ENCODE data around the gene PRR36.

Gene PRR36

DNA sequence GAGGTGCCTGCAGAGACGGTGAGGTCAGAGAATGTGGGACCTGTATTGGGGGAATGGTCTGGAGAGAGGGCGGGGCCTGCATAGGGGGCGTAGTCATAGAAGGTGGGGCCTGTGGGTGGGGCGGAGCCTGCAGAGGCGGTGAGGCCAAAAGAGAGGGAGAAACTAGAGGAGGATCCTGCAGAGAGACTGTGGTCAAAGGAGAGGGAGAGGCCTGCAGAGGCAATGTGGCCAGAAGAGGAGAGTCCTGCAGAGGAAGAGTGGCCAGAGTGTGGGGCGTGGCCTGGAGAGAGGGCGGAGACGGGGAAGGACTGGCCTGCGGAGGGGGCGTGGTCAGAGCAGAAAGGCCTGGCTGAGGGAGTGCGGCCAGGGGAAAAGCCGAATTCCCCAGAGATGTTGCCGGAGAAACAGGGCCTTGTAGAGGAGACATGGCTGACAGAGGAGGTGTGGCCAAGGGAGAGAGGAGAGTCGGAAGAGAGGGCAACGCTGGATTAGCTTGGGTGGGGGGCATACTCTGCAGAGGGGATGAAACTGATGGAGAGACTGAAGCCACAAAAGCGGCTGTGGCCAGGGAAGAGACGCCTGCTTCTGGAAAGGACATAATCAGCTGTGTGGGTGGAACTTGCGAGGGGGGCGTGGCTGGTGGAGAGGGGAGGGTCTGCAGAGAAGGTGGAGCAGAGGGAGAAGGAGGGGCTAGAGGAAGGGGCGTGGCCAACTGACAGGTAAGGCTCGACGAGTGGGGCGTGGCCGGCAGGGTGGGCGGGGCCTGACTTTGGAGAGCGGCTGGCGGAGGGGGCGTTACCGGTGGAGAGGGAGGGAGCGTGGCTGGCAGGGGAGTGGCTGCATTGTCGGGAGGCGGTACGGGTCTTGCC, 2.5 kb downstream of the PRR36 start:
- DNase-seq (ENCODE audit: low read depth): peak; percentile 90
- no peak for TF ChIP-seq CTCF (conservative IDR thresholded peaks at IDR 0.05; ENCODE audit: control insufficient read depth, insufficient read depth, low read depth, low read length)
- peak overlapping the region; percentile 36 for H3K4me3 ChIP-seq (ENCODE audit: control insufficient read depth, low read depth, low read length)

- TF ChIP-seq CTCF (conservative IDR thresholded peaks at IDR 0.05; ENCODE audit: control insufficient read depth, insufficient read depth, low read depth, low read length): no peak
- DNase-seq (ENCODE audit: low read depth): peak; percentile 47
- H3K4me3 ChIP-seq (ENCODE audit: control insufficient read depth, low read depth, low read length): no peak overlapping the region
Measured at GRCh38 chr19:7870571-7871436, 3.4 kb downstream of the PRR36 start.

DNA sequence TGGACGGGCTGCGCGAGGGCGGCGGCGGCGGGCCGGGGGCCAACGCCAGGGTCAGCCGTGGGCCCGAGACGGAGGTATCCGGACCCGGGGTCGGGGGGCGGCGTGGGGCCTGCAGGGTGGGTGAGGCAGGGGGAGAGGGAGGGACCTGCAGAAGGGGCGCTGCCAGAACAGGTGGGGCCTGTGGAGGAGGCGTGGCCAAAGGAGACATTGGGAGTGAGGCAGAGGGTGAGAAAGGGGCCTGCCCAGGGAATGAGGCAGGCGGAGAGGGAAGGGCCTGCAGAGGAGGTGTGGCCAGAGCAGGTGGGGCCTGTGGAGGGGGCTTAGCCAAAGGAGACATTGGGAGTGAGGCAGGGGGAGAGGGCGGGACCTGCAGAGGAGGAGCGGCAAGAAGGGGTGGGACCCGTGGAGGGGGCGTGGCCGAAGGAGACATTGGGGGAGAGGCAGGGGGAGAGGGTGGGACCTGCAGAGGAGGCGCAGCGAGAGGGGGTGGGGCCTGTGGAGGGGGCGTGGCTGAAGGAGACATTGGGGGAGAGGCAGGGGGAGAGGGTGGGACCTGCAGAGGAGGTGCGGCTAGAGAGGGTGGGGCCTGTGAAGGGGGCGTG, 4.2 kb downstream of the PRR36 start:
- DNase-seq (ENCODE audit: low read depth): peak; percentile 21
- H3K4me3 ChIP-seq (ENCODE audit: control insufficient read depth, low read depth, low read length): no peak overlapping the region
- TF ChIP-seq CTCF (conservative IDR thresholded peaks at IDR 0.05; ENCODE audit: control insufficient read depth, insufficient read depth, low read depth, low read length): no peak

GRCh38 chr19:7869453-7869909, 4.7 kb downstream of the PRR36 start:
- DNase-seq (ENCODE audit: low read depth): no peak
- TF ChIP-seq CTCF (conservative IDR thresholded peaks at IDR 0.05; ENCODE audit: control insufficient read depth, insufficient read depth, low read depth, low read length): no peak
- H3K4me3 ChIP-seq (ENCODE audit: control insufficient read depth, low read depth, low read length): peak overlapping the region; percentile 3

DNA sequence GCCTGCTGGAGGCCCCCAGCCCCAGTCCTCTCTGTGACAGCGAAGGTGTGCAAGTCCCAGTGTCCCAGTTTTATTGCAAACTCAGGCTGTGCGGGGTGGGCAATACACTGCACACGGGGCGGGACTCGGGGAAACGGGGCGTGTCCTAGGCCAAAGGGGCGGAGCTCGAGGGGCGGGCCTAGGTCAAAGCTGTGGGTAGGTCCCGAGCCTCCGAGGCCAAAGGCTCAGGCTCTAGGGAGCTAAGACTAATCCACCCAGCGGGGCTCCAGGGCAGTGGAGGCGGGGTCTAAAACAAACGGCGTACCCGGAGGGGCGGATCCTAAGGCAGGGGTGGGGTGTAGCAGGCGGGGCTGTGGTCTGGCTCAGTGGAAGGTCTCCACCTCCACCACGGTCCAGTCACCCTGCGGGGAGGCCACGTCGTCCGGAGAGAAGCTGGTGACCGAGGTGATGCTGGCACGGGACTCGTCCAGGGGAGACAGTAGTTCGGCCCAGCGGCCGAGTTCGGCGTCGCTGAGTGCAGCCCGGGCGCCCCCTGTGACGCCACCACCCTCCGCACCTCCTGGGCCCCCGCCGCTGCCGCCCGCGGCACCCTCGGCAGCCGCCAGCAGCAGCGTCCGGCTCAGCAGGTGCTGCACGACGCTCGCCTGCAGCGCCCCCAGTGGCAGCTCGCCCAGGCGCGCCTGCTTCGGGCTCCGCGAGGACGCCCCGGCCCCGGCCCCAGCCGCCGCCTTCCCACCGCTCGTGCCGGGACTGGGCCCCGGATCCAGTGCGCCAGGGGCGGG, 5.3 kb downstream of the PRR36 start:
- TF ChIP-seq CTCF (conservative IDR thresholded peaks at IDR 0.05; ENCODE audit: control insufficient read depth, insufficient read depth, low read depth, low read length): no peak
- DNase-seq (ENCODE audit: low read depth): peak; percentile 58

GRCh38 chr19:7868326-7868670, 5.9 kb downstream of the PRR36 start:
- DNase-seq (ENCODE audit: low read depth): peak; percentile 15
- H3K4me3 ChIP-seq (ENCODE audit: control insufficient read depth, low read depth, low read length): no peak overlapping the region

More for the DNA sequence above, 5.3 kb downstream of the PRR36 start:
- H3K4me3 ChIP-seq (ENCODE audit: control insufficient read depth, low read depth, low read length): no peak overlapping the region

More at GRCh38 chr19:7868326-7868670, 5.9 kb downstream of the PRR36 start:
- TF ChIP-seq CTCF (conservative IDR thresholded peaks at IDR 0.05; ENCODE audit: control insufficient read depth, insufficient read depth, low read depth, low read length): no peak
